ENCODE measurements around the gene LRRIQ4.
A peak's percentile ranks its signal among the peaks of the same experiment; 100 is the strongest.

Gene LRRIQ4

DNA sequence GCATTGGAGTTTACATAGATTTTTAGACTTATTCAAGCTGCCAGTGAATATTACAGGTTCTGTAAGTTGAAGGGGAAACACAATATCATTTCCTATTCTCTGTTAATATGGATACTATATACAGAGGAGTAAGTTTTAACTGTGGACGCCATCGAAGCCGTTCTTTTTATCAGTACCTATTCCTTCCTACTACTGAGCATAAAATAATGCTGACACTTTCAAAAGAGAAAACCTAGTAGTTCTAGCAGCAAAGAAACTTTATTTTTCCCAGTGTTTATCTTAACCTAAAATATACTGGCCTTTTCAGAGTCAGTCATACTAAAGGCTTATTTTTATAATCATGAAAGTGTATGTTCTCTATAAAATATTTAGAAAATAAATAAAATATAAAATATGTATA, 42.8 kb downstream of the LRRIQ4 start:
- no peak for DNase-seq (ENCODE audit: low read depth)

DNA sequence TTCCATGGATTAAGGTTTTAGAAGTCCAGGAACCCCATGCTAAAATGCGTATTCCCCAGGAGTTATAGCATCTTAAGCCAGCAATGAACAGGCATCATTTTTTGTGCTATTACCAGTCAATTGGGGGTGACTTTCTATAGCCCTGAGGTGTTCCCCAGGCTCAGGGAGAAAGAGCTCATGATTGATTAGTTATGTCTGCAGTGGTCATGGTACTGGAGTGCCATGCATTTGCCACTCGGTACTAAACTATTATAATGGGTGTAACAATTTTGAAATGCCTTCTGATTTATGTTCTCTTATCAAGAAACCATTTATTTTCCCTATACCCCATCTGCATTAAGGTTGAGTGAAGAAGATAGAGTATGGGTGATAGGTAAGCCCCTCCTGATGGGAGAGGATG, 45.1 kb downstream of the LRRIQ4 start:
- no peak for DNase-seq (ENCODE audit: low read depth)

- DNase-seq (ENCODE audit: low read depth), result no peak
Measured at GRCh38 chr3:169861871-169862270, 49.2 kb downstream of the LRRIQ4 start.

DNA sequence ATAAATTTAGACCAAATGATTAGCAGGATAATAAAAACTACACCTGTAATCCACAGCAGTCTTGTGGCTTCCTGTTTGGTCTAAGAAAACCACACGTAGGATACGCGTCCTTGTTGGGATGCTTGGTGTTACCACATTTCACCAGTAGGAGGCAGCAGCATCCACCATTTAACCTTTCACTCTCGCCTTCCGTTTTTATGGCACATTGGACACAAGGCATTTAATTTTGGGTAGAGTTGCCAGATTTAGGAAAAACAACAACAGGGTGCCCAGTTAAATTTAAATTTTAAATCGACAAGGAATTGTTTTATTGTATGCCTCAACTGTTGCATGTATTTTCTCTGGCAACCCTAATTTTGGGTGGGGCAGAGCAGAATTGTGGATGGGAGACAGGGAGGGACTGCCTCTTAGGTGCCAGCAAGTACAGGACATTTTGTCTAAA, 50.8 kb downstream of the LRRIQ4 start:
- DNase-seq (ENCODE audit: low read depth), result peak; percentile 13

- DNase-seq (ENCODE audit: low read depth), result no peak
Measured at GRCh38 chr3:169864270-169864669, 51.6 kb downstream of the LRRIQ4 start.

- DNase-seq (ENCODE audit: low read depth), result peak; percentile 3
Measured at GRCh38 chr3:169865176-169865767, 52.6 kb downstream of the LRRIQ4 start.

GRCh38 chr3:169867584-169868210, 55.0 kb downstream of the LRRIQ4 start:
- no peak for DNase-seq (ENCODE audit: low read depth)

DNA sequence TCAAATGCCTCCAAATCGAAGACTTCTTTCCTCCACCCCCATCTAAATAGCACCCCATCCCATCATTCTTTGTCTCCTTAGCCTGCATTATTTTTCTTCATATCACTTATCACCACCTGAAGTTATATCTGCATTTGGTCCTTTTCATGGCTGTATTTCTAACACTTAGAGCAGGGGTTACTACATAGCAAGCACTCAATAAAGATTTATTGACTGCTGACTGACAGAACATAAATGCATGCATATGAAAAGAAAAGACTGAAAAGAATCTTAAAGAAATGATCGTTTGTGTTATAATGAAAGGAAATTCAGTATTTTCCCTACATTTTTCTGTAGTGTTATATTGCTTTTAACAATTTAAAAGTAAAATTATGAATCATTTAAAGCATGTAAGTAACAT, 55.7 kb downstream of the LRRIQ4 start:
- no peak for DNase-seq (ENCODE audit: low read depth)

DNA sequence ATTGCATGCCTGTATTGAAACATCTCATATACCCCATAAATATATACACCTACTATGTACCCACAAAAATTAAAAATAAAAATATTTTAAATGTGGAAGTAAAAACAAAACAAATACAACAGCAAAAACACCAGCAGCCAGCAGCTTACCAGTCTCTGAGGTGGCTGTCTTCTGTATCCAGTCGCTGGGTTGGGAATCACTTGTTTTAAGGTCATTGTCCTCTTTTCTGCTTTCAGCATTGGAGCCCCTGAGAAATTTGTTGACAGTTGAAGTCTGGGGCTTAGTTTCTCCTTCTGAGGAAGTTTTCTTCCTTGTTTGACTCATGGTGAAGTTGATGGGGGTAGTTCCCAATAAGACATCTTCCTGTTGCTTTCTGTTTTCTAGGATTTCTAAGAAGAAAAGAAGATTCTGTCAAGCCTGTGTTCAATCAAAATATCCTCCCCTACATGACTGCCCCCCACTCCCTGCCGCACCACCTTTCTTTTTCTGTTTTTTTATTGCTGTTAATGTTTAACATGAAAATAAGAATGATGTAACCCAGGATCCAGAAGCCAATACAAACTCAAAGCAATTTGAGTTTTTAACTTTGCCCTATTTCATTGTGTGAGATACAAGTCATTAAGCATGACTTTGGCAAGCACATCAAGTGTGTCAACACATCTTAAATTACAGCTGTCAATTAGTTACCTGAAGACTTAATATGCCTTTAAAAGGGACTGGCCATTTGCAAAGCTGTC, 57.0 kb downstream of the LRRIQ4 start, which contains the start of gene LRRC31:
Gene LRRC31 (minus strand): TSS at position 452 of the 737 bp plus-strand sequence. CDS start 128 bp downstream, at position 324.
- no peak for DNase-seq (ENCODE audit: low read depth)

- no peak for DNase-seq (ENCODE audit: low read depth)
Measured at GRCh38 chr3:169871129-169871886, 58.6 kb downstream of the LRRIQ4 start.

- no peak for DNase-seq (ENCODE audit: low read depth)
Measured at GRCh38 chr3:169879013-169879557, 66.4 kb downstream of the LRRIQ4 start.

DNA sequence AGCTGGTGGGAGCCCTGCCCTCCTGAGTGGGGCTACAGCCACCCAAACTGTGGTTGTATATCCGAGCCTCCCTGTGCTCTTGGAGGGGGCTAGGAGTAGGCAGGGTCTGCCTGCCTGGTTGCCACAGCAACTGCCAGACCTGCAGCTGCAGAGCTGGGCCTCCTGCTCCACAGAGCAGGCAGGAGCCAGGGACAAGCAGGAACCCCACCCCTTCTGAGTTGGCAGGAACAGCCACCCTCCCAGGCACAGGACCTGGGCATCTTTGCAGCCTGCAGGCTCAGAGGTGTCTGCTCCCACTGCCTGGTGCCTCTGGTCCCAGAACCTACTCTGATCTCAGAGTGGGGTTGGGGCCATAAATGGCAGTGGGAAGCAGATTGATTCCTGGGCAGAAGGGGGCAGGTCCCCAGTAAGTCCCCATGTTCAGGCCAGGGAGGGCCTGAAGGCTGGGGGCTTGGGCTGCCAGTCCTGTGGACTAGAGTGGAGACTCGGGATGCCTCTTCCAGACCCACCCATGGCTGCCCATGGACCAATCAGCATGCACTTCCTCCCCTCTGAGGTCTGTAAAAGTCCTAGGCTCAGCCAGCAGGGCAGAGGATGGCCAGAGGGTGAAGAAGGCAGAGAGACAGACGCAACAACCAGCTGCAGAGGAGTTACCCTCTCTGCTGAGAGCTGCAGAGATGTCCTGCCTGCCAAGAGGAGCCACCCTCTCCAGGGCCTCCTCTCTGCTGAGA, 67.3 kb downstream of the LRRIQ4 start:
- no peak for DNase-seq (ENCODE audit: low read depth)

GRCh38 chr3:169880576-169881250, 68.0 kb downstream of the LRRIQ4 start:
- no peak for DNase-seq (ENCODE audit: low read depth)

- no peak for DNase-seq (ENCODE audit: low read depth)
Measured at GRCh38 chr3:169886671-169887070, 74.0 kb downstream of the LRRIQ4 start.

All from stimulated activated CD8-positive, alpha-beta memory T cell treated with anti-CD3 and anti-CD28 coated beads, Interleukin-12 subunit alpha, Interleukin-12 subunit beta, amount 100 ng/mL, for 4 hours (primary cell).